ENCODE measurements around the gene PDIA4. TPM values are rescaled to one million over a fixed set of nuclear protein-coding genes. Genes with fewer than 3 reads are reported as not detected.

Gene PDIA4
- total RNA-seq, 1 experiment from 2014 or later: 281 TPM

- no peaks in the 10 kb centered on the region for H3K27me3 ChIP-seq (ENCODE audit: control insufficient read depth, insufficient read depth, low read length)
- no peak overlapping the region for H3K27ac ChIP-seq (ENCODE audit: low read length)
- no peaks in the 10 kb centered on the region for H3K36me3 ChIP-seq (ENCODE audit: control insufficient read depth, insufficient read depth, low read length)
- in situ Hi-C loops (cut with HindIII; ENCODE audit: low pct_unique_long_range_greater_than_20kb, low sequenced_read_pairs) (no loop called here), intact Hi-C loops (cut with micrococcal nuclease; ENCODE audit: unreplicated experiment) (no loop called here)
- no TSS peak for BruUV-seq (replicated peaks)
- ATAC-seq (no peak), DNase-seq (ENCODE audit: low read depth, low spot score) (no peak)
- H3K9me3 ChIP-seq (ENCODE audit: control insufficient read depth, insufficient read depth, low read depth, low read length): no peaks in the 10 kb centered on the region
- H3K4me3 ChIP-seq (ENCODE audit: low read depth in 2 of 2, low read length in 2 of 2): no peak overlapping the region
- TF ChIP-seq SIN3A (IDR thresholded peaks at IDR 0.05; ENCODE audit: borderline replicate concordance, insufficient read depth, low read depth, low read length) (no peak), POLR2AphosphoS5 (IDR thresholded peaks at IDR 0.05; ENCODE audit: low read depth, low read length) (no peak), REST (IDR thresholded peaks at IDR 0.05; ENCODE audit: insufficient read depth in 1 of 2, low read depth in 2 of 2, low read length in 1 of 2) (no peak), CTCF (IDR thresholded peaks at IDR 0.05) (no peak), TCF7L2 (IDR thresholded peaks at IDR 0.05; ENCODE audit: low read depth, low read length) (no peak)
- H3K4me1 ChIP-seq (ENCODE audit: control insufficient read depth, insufficient read depth, low read length): no peaks in the 10 kb centered on the region
- ChIA-PET POLR2A (interaction anchor here (0.7 kb wide), 1 partner anchor 9 kb away, joined by 8 read pairs; no protein-coding TSS in a partner anchor), CTCF (no interaction called here)
Measured at GRCh38 chr7:149060156-149060555, 31.9 kb upstream of the PDIA4 start.

DNA sequence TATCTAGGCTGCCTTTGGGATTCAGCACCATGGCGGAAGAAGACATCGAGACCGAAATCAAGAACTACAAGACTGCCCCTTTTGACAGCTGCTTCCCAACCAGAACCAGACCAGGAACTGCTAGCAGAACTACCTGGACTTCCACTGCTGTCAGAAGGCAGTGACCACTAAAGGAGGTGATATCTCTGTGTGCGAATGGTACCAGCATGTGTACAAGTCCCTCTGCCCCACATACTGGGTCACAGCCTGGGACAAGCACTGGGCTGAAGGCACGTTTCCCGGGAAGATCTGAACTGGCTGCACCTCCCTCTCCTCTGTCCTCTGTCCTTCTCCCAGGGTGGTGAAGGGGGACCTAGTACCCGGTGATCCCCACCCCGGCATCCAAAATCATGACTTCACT, 25.6 kb upstream of the PDIA4 start:
- POLR2A ChIA-PET: no interaction called here
- BruUV-seq (replicated peaks): no TSS peak
- no peaks in the 10 kb centered on the region for H3K4me1 ChIP-seq (ENCODE audit: control insufficient read depth, insufficient read depth, low read length)
- TF ChIP-seq POLR2AphosphoS5 (IDR thresholded peaks at IDR 0.05; ENCODE audit: low read depth, low read length) (no peak), REST (IDR thresholded peaks at IDR 0.05; ENCODE audit: insufficient read depth in 1 of 2, low read depth in 2 of 2, low read length in 1 of 2) (no peak), TCF7L2 (IDR thresholded peaks at IDR 0.05; ENCODE audit: low read depth, low read length) (no peak), CTCF (IDR thresholded peaks at IDR 0.05) (no peak), SIN3A (IDR thresholded peaks at IDR 0.05; ENCODE audit: borderline replicate concordance, insufficient read depth, low read depth, low read length) (no peak)
- no peak for ATAC-seq
- no peak for DNase-seq (ENCODE audit: low read depth, low spot score)
- no peaks in the 10 kb centered on the region for H3K36me3 ChIP-seq (ENCODE audit: control insufficient read depth, insufficient read depth, low read length)
- CTCF ChIA-PET: no interaction called here
- H3K4me3 ChIP-seq (ENCODE audit: low read depth in 2 of 2, low read length in 2 of 2): no peak overlapping the region
- no peak overlapping the region for H3K27ac ChIP-seq (ENCODE audit: low read length)
- no peaks in the 10 kb centered on the region for H3K27me3 ChIP-seq (ENCODE audit: control insufficient read depth, insufficient read depth, low read length)
- H3K9me3 ChIP-seq (ENCODE audit: control insufficient read depth, insufficient read depth, low read depth, low read length): no peaks in the 10 kb centered on the region
- intact Hi-C loops (cut with micrococcal nuclease; ENCODE audit: unreplicated experiment): no loop called here
- in situ Hi-C loops (cut with HindIII; ENCODE audit: low pct_unique_long_range_greater_than_20kb, low sequenced_read_pairs): no loop called here
